HFFc6 (cell line): Measurements from ENCODE around the gene CRMP1. TPM values are rescaled to one million over a fixed set of nuclear protein-coding genes. Genes with fewer than 3 reads are reported as not detected.

ENCODE experiments used
- DNase-seq: peaks from one replicate; pipeline ENCODE4 v3.0.0-alpha.2; 2018
- H3K27ac Mint-ChIP-seq: 2 replicates; pipeline ENCODE4 v1.8.0; 2020; ENCODE audit warnings: mild to moderate bottlenecking, mixed read lengths
- H3K27me3 Mint-ChIP-seq: 2 replicates; pipeline ENCODE4 v1.8.0; 2021; ENCODE audit warnings: mild to moderate bottlenecking, moderate library complexity, mixed read lengths; ENCODE audit not compliant: insufficient read depth
- H3K36me3 Mint-ChIP-seq: 2 replicates; pipeline ENCODE4 v1.8.0; 2021; ENCODE audit warnings: low read depth, mixed read lengths
- H3K4me1 Mint-ChIP-seq: 2 replicates; pipeline ENCODE4 v1.8.0; 2020; ENCODE audit warnings: low read depth, mixed read lengths
- H3K4me3 Mint-ChIP-seq: 2 replicates; pipeline ENCODE4 v1.8.0; 2020; ENCODE audit warnings: mild to moderate bottlenecking, moderate library complexity, mixed read lengths
- H3K9me3 Mint-ChIP-seq: 2 replicates; pipeline ENCODE4 v1.8.0; 2020; ENCODE audit warnings: mild to moderate bottlenecking, mixed read lengths
- total RNA-seq, 6 experiments: library from RNA; stranded (reverse); fragmentation: NEBNext Ultra II Directional; extraction: Animal tissue kit (Norgen Biotek cat#: 25700); gene quantifications; 2 replicates in 1 of 6; 3 replicates in 5 of 6; pipeline ENCODE4 v1.2.3, GENCODE V29; 2021
- TF ChIP-seq, protein P1 (sequence below): fragments of 200-600 bp; sonication (generic); IDR thresholded peaks from 2 replicates; pipeline ENCODE4 v1.5.0; 2021; ENCODE audit warnings: antibody characterized with exemption, mild to moderate bottlenecking

The CRMP1 gene
- total RNA-seq, 6 experiments from 2014 or later, result not detected

GRCh38 chr4:5797866-5798265 is 95.0 kb downstream of the CRMP1 start:
- DNase-seq, result no peak
- Mint-ChIP-seq H3K9me3 (no peaks in the 10 kb centered on the region), H3K27ac (no peak overlapping the region), H3K27me3 (no peaks in the 10 kb centered on the region; the same call in none of the 2 replicates), H3K4me1 (no peaks in the 10 kb centered on the region; the same call in 1 of the 2 replicates), H3K4me3 (no peak overlapping the region), H3K36me3 (peaks cover 24% of the 10 kb centered on the region)
- TF ChIP-seq, protein P1, sequence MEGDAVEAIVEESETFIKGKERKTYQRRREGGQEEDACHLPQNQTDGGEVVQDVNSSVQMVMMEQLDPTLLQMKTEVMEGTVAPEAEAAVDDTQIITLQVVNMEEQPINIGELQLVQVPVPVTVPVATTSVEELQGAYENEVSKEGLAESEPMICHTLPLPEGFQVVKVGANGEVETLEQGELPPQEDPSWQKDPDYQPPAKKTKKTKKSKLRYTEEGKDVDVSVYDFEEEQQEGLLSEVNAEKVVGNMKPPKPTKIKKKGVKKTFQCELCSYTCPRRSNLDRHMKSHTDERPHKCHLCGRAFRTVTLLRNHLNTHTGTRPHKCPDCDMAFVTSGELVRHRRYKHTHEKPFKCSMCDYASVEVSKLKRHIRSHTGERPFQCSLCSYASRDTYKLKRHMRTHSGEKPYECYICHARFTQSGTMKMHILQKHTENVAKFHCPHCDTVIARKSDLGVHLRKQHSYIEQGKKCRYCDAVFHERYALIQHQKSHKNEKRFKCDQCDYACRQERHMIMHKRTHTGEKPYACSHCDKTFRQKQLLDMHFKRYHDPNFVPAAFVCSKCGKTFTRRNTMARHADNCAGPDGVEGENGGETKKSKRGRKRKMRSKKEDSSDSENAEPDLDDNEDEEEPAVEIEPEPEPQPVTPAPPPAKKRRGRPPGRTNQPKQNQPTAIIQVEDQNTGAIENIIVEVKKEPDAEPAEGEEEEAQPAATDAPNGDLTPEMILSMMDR, result no peak

GRCh38 chr4:5796976-5797375 is 95.9 kb downstream of the CRMP1 start:
- H3K27me3 Mint-ChIP-seq, result no peaks in the 10 kb centered on the region; the same call in none of the 2 replicates
- H3K4me3 Mint-ChIP-seq, result no peak overlapping the region

DNA sequence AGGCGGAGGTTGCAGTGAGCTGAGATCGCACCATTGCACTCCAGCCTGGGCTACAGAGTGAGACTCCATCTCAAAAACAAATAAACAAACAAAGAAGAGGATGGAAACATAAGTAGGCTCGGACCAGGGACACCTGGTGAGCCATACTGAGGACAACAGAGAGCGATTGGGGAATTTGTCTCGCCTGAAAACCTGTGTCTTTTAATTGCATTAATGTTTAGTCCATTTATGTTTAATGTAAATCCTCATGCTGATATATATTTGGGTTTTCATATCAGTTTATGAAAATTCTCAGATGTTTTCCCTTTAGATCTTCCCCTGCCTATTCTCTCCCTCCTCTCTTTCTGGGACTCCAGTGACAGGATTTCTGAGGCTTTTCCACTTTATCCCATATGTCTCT is 97.3 kb downstream of the CRMP1 start:
- peaks cover 21% of the 10 kb centered on the region for H3K36me3 Mint-ChIP-seq
- H3K9me3 Mint-ChIP-seq, result no peaks in the 10 kb centered on the region
- H3K27ac Mint-ChIP-seq, result no peak overlapping the region
- H3K4me3 Mint-ChIP-seq, result no peak overlapping the region
- TF ChIP-seq, protein P1, result no peak
- H3K27me3 Mint-ChIP-seq, result no peaks in the 10 kb centered on the region; the same call in none of the 2 replicates
- peaks cover under 1% of the 10 kb centered on the region for H3K4me1 Mint-ChIP-seq
- no peak for DNase-seq

More at GRCh38 chr4:5796976-5797375, 95.9 kb downstream of the CRMP1 start:
- peaks cover 24% of the 10 kb centered on the region for H3K36me3 Mint-ChIP-seq
- DNase-seq, result no peak
- no peak overlapping the region for H3K27ac Mint-ChIP-seq
- TF ChIP-seq, protein P1, result no peak
- H3K4me1 Mint-ChIP-seq, result no peaks in the 10 kb centered on the region; the same call in 1 of the 2 replicates
- H3K9me3 Mint-ChIP-seq, result no peaks in the 10 kb centered on the region

DNA sequence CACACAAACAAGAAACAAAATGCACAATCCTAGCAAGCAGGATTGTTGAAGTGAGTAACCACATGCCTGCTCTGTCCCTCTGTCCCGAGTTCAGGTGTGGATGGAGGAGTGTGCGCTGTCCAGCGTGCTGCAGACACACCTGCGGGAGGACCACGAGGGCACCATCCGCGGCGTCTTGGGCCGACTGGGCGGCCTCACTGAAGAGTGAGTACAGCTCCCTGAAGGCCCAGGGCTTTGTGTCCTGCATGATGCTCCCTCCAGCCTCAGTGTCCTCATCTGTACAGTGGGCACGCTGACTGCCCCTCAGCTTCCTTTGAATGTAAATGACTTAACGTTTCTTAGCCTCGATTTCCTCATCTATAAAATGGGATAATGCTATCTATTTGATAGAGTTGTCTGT is 99.4 kb downstream of the CRMP1 start:
- Mint-ChIP-seq H3K36me3 (peaks cover 27% of the 10 kb centered on the region), H3K27ac (no peak overlapping the region), H3K27me3 (no peaks in the 10 kb centered on the region; the same call in 1 of the 2 replicates), H3K4me3 (no peak overlapping the region), H3K4me1 (peaks cover 6% of the 10 kb centered on the region), H3K9me3 (no peaks in the 10 kb centered on the region)
- DNase-seq, result no peak
- TF ChIP-seq, protein P1, result no peak

- Mint-ChIP-seq H3K4me3 (no peak overlapping the region), H3K36me3 (peaks cover 44% of the 10 kb centered on the region), H3K27me3 (no peaks in the 10 kb centered on the region), H3K4me1 (peaks cover 10% of the 10 kb centered on the region), H3K27ac (no peak overlapping the region), H3K9me3 (no peaks in the 10 kb centered on the region)
- TF ChIP-seq, protein P1, result no peak
- DNase-seq, result no peak
Measured at GRCh38 chr4:5791654-5792053, 101.2 kb downstream of the CRMP1 start.

DNA sequence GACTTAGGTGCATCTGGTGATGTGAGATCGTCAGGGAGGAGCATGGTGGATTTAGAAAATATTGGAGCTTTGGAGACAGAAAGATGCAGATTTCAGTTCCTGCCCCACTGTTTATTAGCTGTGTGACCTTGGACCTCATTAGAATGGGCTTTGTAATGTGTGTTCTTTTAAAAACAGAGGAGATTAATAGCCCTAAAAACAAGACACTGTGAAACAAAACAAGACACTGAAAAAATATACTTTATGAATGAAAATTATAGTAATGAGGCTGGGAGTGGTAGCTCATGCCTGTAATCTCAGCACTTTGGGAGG is 102.4 kb downstream of the CRMP1 start:
- TF ChIP-seq, protein P1, result peak; percentile 43
- Mint-ChIP-seq H3K4me3 (no peak overlapping the region), H3K36me3 (peaks cover 43% of the 10 kb centered on the region), H3K9me3 (no peaks in the 10 kb centered on the region), H3K27me3 (peaks cover 1% of the 10 kb centered on the region; the same call in 1 of the 2 replicates), H3K4me1 (peaks cover 21% of the 10 kb centered on the region), H3K27ac (no peak overlapping the region; the same call in 1 of the 2 replicates)
- DNase-seq, result no peak
